Measurements from ENCODE around the gene KCTD16. TPM values are rescaled to one million over a fixed set of nuclear protein-coding genes. Genes with fewer than 3 reads are reported as not detected.

Gene KCTD16
- total RNA-seq, 2 experiments from 2014 or later: 0.19 to 0.32 TPM

- Histone ChIP-seq H3K27ac (ENCODE audit: low read depth, low read length, poor library complexity, severe bottlenecking) (no peak overlapping the region), H2AFZ (ENCODE audit: low read length) (no peak overlapping the region), H3K4me1 (ENCODE audit: insufficient read depth, low read length, poor library complexity, severe bottlenecking) (no peaks in the 10 kb centered on the region), H3K4me2 (ENCODE audit: low read length) (no peak overlapping the region), H4K20me1 (ENCODE audit: insufficient read depth, low read length) (no peaks in the 10 kb centered on the region), H3K79me2 (ENCODE audit: insufficient read depth, low read depth, low read length) (no peaks in the 10 kb centered on the region), H3K36me3 (ENCODE audit: insufficient read depth, low read length) (no peaks in the 10 kb centered on the region), H3K9me3 (ENCODE audit: low read length) (no peaks in the 10 kb centered on the region), H3K4me3 (ENCODE audit: low read depth, low read length, poor library complexity, severe bottlenecking) (no peak overlapping the region), H3K9me2 (ENCODE audit: insufficient read depth, low read length) (no peaks in the 10 kb centered on the region)
- CTCF ChIA-PET (ENCODE audit: unreplicated experiment): no interaction called here
- POLR2A ChIA-PET: interaction anchor here (1.0 to 1.3 kb wide), 2 partner anchors 10 to 29 kb away, joined by 3 to 4 read pairs; no protein-coding TSS in a partner anchor
- no peak for DNase-seq (ENCODE audit: low spot score)
- no TSS peak for BruUV-seq (replicated peaks)
- TF ChIP-seq EZH2phosphoT487 (IDR thresholded peaks at IDR 0.05; ENCODE audit: borderline replicate concordance, low read depth, low read length) (no peak), CTCF (conservative IDR thresholded peaks at IDR 0.05; ENCODE audit: low read length) (no peak)
- intact Hi-C loops (cut with micrococcal nuclease; ENCODE audit: unreplicated experiment): no loop called here
Observed at GRCh38 chr5:144325532-144325931, 154.9 kb downstream of the KCTD16 start.

GRCh38 chr5:144328494-144328893 lies 157.8 kb downstream of the KCTD16 start:
- H3K9me3 ChIP-seq (ENCODE audit: low read length): no peaks in the 10 kb centered on the region
- no peak for DNase-seq (ENCODE audit: low spot score)
- TF ChIP-seq CTCF (conservative IDR thresholded peaks at IDR 0.05; ENCODE audit: low read length) (no peak), EZH2phosphoT487 (IDR thresholded peaks at IDR 0.05; ENCODE audit: borderline replicate concordance, low read depth, low read length) (no peak)
- no peak overlapping the region for H3K4me2 ChIP-seq (ENCODE audit: low read length)
- H3K4me1 ChIP-seq (ENCODE audit: insufficient read depth, low read length, poor library complexity, severe bottlenecking): no peaks in the 10 kb centered on the region
- intact Hi-C loops (cut with micrococcal nuclease; ENCODE audit: unreplicated experiment): no loop called here
- no peak overlapping the region for H2AFZ ChIP-seq (ENCODE audit: low read length)
- no peaks in the 10 kb centered on the region for H3K9me2 ChIP-seq (ENCODE audit: insufficient read depth, low read length)
- no peak overlapping the region for H3K4me3 ChIP-seq (ENCODE audit: low read depth, low read length, poor library complexity, severe bottlenecking)
- CTCF ChIA-PET (ENCODE audit: unreplicated experiment): no interaction called here
- no peaks in the 10 kb centered on the region for H3K36me3 ChIP-seq (ENCODE audit: insufficient read depth, low read length)
- H4K20me1 ChIP-seq (ENCODE audit: insufficient read depth, low read length): no peaks in the 10 kb centered on the region
- no TSS peak for BruUV-seq (replicated peaks)
- POLR2A ChIA-PET: no interaction called here
- no peaks in the 10 kb centered on the region for H3K79me2 ChIP-seq (ENCODE audit: insufficient read depth, low read depth, low read length)
- H3K27ac ChIP-seq (ENCODE audit: low read depth, low read length, poor library complexity, severe bottlenecking): no peak overlapping the region

GRCh38 chr5:144328980-144329379 lies 158.3 kb downstream of the KCTD16 start:
- H2AFZ ChIP-seq (ENCODE audit: low read length): no peak overlapping the region
- no TSS peak for BruUV-seq (replicated peaks)
- CTCF ChIA-PET (ENCODE audit: unreplicated experiment): no interaction called here
- POLR2A ChIA-PET: no interaction called here
- no peaks in the 10 kb centered on the region for H3K36me3 ChIP-seq (ENCODE audit: insufficient read depth, low read length)
- no peak overlapping the region for H3K4me3 ChIP-seq (ENCODE audit: low read depth, low read length, poor library complexity, severe bottlenecking)
- no peaks in the 10 kb centered on the region for H3K9me3 ChIP-seq (ENCODE audit: low read length)
- no peak overlapping the region for H3K4me2 ChIP-seq (ENCODE audit: low read length)
- H3K4me1 ChIP-seq (ENCODE audit: insufficient read depth, low read length, poor library complexity, severe bottlenecking): no peaks in the 10 kb centered on the region
- no peak for TF ChIP-seq CTCF (conservative IDR thresholded peaks at IDR 0.05; ENCODE audit: low read length)
- TF ChIP-seq EZH2phosphoT487 (IDR thresholded peaks at IDR 0.05; ENCODE audit: borderline replicate concordance, low read depth, low read length): no peak
- no peak for DNase-seq (ENCODE audit: low spot score)
- H3K9me2 ChIP-seq (ENCODE audit: insufficient read depth, low read length): no peaks in the 10 kb centered on the region
- H3K79me2 ChIP-seq (ENCODE audit: insufficient read depth, low read depth, low read length): no peaks in the 10 kb centered on the region
- intact Hi-C loops (cut with micrococcal nuclease; ENCODE audit: unreplicated experiment): no loop called here
- no peak overlapping the region for H3K27ac ChIP-seq (ENCODE audit: low read depth, low read length, poor library complexity, severe bottlenecking)
- H4K20me1 ChIP-seq (ENCODE audit: insufficient read depth, low read length): no peaks in the 10 kb centered on the region

Measured in OCI-LY7 (cell line).